Activated naive CD8-positive, alpha-beta T cell treated with anti-CD3 and anti-CD28 coated beads, Interleukin-2, amount 50 U/mL, for 24 hours (primary cell): ENCODE results near the gene RRP7A.
"Not testable (repeated sequence)": the region's sequence is repeated elsewhere in the genome, so short reads cannot be mapped to it uniquely, and the experiment has no call there.

Source experiments
- ATAC-seq: fragments of 150-1000 bp; cut with Tn5 transposase; one replicate; pipeline ENCODE4 v1.10.0; 2021
- DNase-seq: peaks from one replicate; pipeline ENCODE4 v3.0.0; 2021
- H3K27ac Mint-ChIP-seq: one replicate; pipeline ENCODE4 v1.8.0; 2021; ENCODE audit warnings: mild to moderate bottlenecking, mixed read lengths
- H3K27me3 Mint-ChIP-seq: one replicate; pipeline ENCODE4 v1.8.0; 2021; ENCODE audit warnings: mixed read lengths
- H3K36me3 Mint-ChIP-seq: one replicate; pipeline ENCODE4 v1.8.0; 2021; ENCODE audit warnings: low read depth, mixed read lengths
- H3K4me1 Mint-ChIP-seq: one replicate; pipeline ENCODE4 v1.8.0; 2021; ENCODE audit warnings: mixed read lengths
- H3K4me3 Mint-ChIP-seq: one replicate; pipeline ENCODE4 v1.8.0; 2021; ENCODE audit warnings: mild to moderate bottlenecking, moderate library complexity, mixed read lengths
- H3K9me3 Mint-ChIP-seq: one replicate; pipeline ENCODE4 v1.8.0; 2021; ENCODE audit warnings: mixed read lengths

RRP7A gene

DNA sequence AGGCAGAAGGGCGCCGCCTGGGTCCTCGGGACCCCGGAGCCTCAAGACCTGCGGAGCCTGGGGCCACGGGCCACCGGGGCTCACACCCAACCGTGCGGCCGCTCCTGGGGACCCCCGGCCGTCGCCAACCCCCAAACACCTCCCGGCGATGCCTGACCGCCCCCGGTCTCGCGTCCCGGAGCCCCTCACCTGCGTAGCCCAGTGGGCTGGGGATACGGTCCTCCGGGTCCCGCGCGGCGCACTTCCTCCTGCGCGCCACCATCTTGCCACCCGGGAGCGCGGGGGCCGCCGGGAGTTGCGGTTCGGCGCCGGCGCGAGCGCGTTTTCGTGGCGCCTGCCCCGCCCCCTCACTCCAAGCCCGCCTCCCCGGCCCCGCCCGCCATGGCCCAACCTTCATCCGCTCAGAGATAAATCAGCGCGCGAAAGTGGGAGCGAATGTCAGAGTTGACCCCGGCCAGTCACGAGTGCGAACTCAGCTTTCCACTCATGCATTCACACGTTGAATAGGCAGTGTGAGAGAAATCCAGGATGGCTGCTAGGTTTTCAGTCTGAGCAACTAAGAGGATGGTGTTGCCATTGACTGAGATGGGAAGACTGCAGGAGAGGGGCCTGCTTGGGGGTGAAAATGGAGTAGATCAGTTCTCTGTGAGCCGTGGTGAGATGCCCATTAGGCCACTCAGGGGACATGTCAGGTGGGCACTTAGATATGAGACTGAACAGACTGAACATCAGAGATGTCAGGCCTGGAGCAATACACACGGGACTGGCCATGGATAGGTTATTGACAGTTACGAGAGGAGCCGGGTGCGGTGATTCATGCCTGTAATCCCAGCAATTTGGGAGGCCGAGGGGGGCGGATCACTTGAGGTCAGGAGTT, at the start of gene RRP7A:
Gene RRP7A, minus strand, starts transcription at position 272 of the 877 bp plus-strand sequence. Its CDS starts 10 bp downstream, at position 262.
- DNase-seq (peak; percentile 95), ATAC-seq (peak; percentile 85)
- H3K4me3 Mint-ChIP-seq, result peak within 1 kb of the TSS; percentile 98
- H3K27me3 Mint-ChIP-seq, result no peaks in the 10 kb centered on the region
- H3K9me3 Mint-ChIP-seq, result no peaks in the 10 kb centered on the region
- H3K4me1 Mint-ChIP-seq, result peaks cover 23% of the 10 kb centered on the region
- peak within 1 kb of the TSS; percentile 99 for H3K27ac Mint-ChIP-seq
- peaks cover 25% of the 10 kb centered on the region for H3K36me3 Mint-ChIP-seq

DNA sequence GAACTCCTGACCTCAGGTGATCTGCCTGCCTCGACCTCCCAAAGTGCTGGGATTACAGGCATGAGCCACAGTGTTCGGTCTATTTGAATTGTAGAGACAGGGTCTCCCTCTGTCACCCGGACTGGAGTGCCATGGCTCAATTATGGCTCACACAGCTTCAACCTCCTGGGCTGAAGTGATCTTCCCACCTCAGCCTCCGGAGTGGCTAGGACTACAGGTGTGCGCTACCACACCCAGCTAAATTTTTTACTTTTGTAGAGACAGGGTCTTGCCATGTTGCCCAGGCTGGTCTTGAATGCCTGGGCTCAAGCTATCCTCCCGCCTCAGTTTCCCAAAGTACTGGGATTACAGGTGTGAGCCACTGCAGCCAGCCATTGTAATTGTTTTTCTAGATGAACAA, 48.4 kb upstream of the RRP7A start:
- DNase-seq, result not testable (repeated sequence)

DNA sequence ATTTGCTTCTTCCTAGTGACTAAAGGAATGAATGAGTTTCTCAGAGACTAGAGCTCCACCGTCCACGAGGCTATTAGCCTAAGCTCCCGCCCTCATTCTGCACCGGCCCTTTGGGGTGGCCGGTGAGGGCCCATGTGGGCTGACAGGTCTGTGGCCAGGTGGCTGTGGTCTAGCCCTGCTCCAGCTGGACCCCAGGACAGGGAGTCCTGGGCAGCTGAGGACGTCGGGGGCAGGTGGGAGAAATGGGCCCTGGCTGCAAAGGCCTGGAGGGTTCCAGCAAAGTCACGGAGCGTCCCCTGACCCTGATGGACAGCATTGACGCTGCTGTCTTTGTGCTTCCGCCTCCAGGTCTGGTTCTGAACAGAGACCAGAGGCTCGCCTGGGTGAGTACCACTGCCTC, 46.4 kb upstream of the RRP7A start:
- H3K4me3 Mint-ChIP-seq, result no peak overlapping the region
- ATAC-seq (no peak), DNase-seq (no peak)

More for the DNA sequence above, 48.4 kb upstream of the RRP7A start:
- H3K27me3 Mint-ChIP-seq, H3K4me1 Mint-ChIP-seq, H3K36me3 Mint-ChIP-seq, H3K9me3 Mint-ChIP-seq, H3K4me3 Mint-ChIP-seq, H3K27ac Mint-ChIP-seq, ATAC-seq: not testable (repeated sequence)

GRCh38 chr22:42564699-42565098, 45.1 kb upstream of the RRP7A start:
- no peaks in the 10 kb centered on the region for H3K9me3 Mint-ChIP-seq
- H3K27me3 Mint-ChIP-seq, result no peaks in the 10 kb centered on the region
- DNase-seq (no peak), ATAC-seq (no peak)
- peaks cover 4% of the 10 kb centered on the region for H3K4me1 Mint-ChIP-seq
- no peak overlapping the region for H3K27ac Mint-ChIP-seq
- no peaks in the 10 kb centered on the region for H3K36me3 Mint-ChIP-seq
- no peak overlapping the region for H3K4me3 Mint-ChIP-seq

More for the DNA sequence above, 46.4 kb upstream of the RRP7A start:
- H3K4me1 Mint-ChIP-seq, result peaks cover 4% of the 10 kb centered on the region
- H3K9me3 Mint-ChIP-seq, result no peaks in the 10 kb centered on the region
- no peaks in the 10 kb centered on the region for H3K27me3 Mint-ChIP-seq
- peaks cover 3% of the 10 kb centered on the region for H3K36me3 Mint-ChIP-seq
- no peak overlapping the region for H3K27ac Mint-ChIP-seq

DNA sequence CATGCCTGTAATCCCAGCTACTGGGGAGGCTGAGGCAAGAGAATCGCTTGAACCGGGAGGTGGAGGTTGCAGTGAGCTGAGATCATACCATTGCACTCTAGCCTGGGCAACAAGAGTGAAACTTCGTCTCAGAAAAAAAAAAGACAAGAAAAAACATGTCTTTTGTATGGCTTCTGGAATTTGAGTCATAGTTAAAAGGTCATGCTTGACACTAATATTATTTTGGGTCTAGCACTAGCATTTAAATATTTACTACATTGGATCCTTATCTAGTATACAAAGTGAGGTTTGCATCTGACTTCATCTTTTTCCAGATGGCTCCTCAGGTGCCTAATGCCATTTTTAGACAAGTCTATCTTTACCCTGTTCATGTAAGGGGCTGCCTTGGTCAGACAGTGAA, 44.3 kb upstream of the RRP7A start:
- not testable (repeated sequence) for H3K27me3 Mint-ChIP-seq, ATAC-seq, H3K27ac Mint-ChIP-seq, H3K36me3 Mint-ChIP-seq, H3K4me1 Mint-ChIP-seq, H3K4me3 Mint-ChIP-seq, H3K9me3 Mint-ChIP-seq, DNase-seq

GRCh38 chr22:42562684-42563083, 43.1 kb upstream of the RRP7A start:
- DNase-seq, result no peak
- no peak for ATAC-seq
- Mint-ChIP-seq H3K4me1 (peaks cover 4% of the 10 kb centered on the region), H3K4me3 (no peak overlapping the region), H3K27ac (no peak overlapping the region), H3K9me3 (no peaks in the 10 kb centered on the region), H3K27me3 (no peaks in the 10 kb centered on the region), H3K36me3 (no peaks in the 10 kb centered on the region)

- Mint-ChIP-seq H3K27me3 (no peaks in the 10 kb centered on the region), H3K9me3 (no peaks in the 10 kb centered on the region), H3K4me3 (no peak overlapping the region), H3K27ac (no peak overlapping the region), H3K36me3 (no peaks in the 10 kb centered on the region), H3K4me1 (peaks cover 4% of the 10 kb centered on the region)
- no peak for DNase-seq
- ATAC-seq, result no peak
These were observed 42.7 kb upstream of the RRP7A start for GRCh38 chr22:42562279-42562678.

GRCh38 chr22:42561856-42562255, 42.3 kb upstream of the RRP7A start:
- DNase-seq, result no peak
- Mint-ChIP-seq H3K4me3 (no peak overlapping the region), H3K4me1 (peaks cover 4% of the 10 kb centered on the region), H3K27me3 (no peaks in the 10 kb centered on the region), H3K9me3 (no peaks in the 10 kb centered on the region), H3K27ac (no peak overlapping the region), H3K36me3 (no peaks in the 10 kb centered on the region)
- ATAC-seq, result no peak

DNA sequence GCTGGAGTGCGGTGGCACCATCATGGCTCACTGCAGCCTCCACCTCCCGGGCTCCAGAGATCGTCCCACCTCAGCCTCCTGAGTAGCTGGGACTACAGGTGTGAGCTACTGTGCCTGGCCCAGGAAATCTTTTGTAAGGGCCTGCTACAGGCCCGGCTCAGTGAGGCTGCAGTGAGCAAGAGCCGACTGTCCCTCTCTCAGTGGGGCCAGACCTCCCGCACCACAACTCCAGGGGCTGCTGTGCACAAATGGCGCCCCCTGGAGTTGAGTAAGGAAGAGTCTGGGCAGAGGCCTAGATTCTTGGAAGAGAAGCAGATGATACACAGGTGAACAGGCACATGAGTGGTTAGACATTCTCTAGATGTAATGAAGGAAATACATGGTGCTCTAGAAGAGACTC, 41.2 kb upstream of the RRP7A start:
- peak; percentile 32 for DNase-seq
- no peak overlapping the region for H3K27ac Mint-ChIP-seq

DNA sequence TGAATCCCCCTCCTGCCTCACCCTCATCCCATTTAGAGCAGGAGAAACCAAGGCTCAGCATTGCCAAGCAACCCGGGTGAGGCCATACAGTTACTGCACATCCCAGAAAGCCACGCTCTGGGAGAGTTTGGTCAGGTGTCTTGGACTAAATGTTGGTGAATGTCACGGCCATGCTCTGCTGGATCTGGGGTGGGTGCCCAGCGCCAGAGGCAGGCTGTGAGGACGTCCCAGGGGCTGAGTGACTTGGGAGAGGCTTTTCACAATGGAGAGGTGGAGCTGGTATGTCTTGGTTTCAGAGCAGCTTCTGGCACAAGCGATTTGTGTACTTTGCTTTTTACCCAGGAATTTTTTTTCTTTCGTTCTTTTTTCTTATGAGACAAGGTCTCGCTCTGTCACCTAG, 40.8 kb upstream of the RRP7A start:
- Mint-ChIP-seq H3K4me3 (no peak overlapping the region), H3K27ac (no peak overlapping the region), H3K9me3 (no peaks in the 10 kb centered on the region), H3K4me1 (peaks cover 4% of the 10 kb centered on the region), H3K27me3 (no peaks in the 10 kb centered on the region), H3K36me3 (no peaks in the 10 kb centered on the region)
- ATAC-seq (no peak), DNase-seq (no peak)

More for the DNA sequence above, 41.2 kb upstream of the RRP7A start:
- H3K4me3 Mint-ChIP-seq, result no peak overlapping the region
- no peaks in the 10 kb centered on the region for H3K36me3 Mint-ChIP-seq
- peaks cover 4% of the 10 kb centered on the region for H3K4me1 Mint-ChIP-seq
- no peaks in the 10 kb centered on the region for H3K27me3 Mint-ChIP-seq
- peak; percentile 65 for ATAC-seq
- H3K9me3 Mint-ChIP-seq, result no peaks in the 10 kb centered on the region

DNA sequence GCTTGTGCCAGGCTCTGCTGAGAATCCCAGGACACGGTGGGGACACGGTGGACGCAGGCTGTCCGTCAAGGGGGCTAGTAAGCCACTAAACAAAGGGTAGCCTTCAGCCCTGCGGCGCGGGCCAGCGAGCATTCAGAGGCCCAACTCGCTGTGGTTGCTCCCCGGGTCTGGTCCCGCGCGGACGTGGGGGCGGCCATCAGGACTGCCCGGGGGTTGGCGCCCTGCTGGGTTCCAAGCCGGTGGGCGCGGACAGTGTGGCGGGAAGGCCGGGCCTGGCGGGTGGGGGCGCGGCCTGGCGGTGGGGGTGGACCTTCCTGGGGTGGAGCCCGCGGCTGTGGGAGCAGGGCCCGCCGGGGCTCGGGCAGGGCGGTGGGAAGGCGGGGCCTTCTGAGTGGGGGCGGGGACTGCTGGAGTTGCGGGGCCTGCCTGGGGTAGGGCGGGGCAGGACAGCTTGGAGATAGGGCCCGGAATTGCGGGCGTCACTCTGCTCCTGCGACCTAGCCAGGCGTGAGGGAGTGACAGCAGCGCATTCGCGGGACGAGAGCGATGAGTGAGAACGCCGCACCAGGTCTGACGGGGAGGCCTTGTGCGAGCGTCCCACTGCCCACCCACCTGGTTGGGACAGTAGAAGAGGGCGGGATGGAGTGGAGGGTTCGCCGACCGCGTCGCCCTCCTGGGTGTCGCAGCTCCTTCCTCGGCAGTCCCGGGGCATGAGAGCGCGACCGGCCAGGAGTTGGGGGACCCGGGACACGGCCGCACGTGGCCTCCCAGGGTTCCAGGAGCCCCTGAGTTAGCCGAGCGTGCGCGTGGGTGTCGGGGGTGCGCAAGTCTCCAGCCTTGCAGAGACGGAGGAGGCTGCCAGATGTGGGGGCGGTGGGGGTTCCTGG, 34.1 kb upstream of the RRP7A start, which contains the start of gene SERHL2:
Gene SERHL2, plus strand, starts transcription at position 482 of the 887 bp plus-strand sequence. Its CDS starts 65 bp downstream, at position 547.
- Mint-ChIP-seq H3K36me3 (no peaks in the 10 kb centered on the region), H3K4me3 (peak within 1 kb of the TSS; percentile 80), H3K4me1 (peaks cover 24% of the 10 kb centered on the region), H3K27me3 (no peaks in the 10 kb centered on the region), H3K27ac (peak within 1 kb of the TSS; percentile 76), H3K9me3 (no peaks in the 10 kb centered on the region)
- ATAC-seq (peak; percentile 97), DNase-seq (peak; percentile 96)

GRCh38 chr22:42552294-42552647, 32.7 kb upstream of the RRP7A start:
- peaks cover 24% of the 10 kb centered on the region for H3K4me1 Mint-ChIP-seq
- DNase-seq, H3K27me3 Mint-ChIP-seq, H3K27ac Mint-ChIP-seq, H3K9me3 Mint-ChIP-seq, ATAC-seq, H3K36me3 Mint-ChIP-seq: not testable (repeated sequence)
- H3K4me3 Mint-ChIP-seq, result peak overlapping the region; percentile 63

- DNase-seq (no peak), ATAC-seq (no peak)
- Mint-ChIP-seq H3K4me1 (peaks cover 24% of the 10 kb centered on the region), H3K27me3 (no peaks in the 10 kb centered on the region), H3K27ac (no peak overlapping the region), H3K36me3 (no peaks in the 10 kb centered on the region), H3K9me3 (no peaks in the 10 kb centered on the region), H3K4me3 (no peak overlapping the region)
These were observed 29.9 kb upstream of the RRP7A start for GRCh38 chr22:42549331-42550060.

DNA sequence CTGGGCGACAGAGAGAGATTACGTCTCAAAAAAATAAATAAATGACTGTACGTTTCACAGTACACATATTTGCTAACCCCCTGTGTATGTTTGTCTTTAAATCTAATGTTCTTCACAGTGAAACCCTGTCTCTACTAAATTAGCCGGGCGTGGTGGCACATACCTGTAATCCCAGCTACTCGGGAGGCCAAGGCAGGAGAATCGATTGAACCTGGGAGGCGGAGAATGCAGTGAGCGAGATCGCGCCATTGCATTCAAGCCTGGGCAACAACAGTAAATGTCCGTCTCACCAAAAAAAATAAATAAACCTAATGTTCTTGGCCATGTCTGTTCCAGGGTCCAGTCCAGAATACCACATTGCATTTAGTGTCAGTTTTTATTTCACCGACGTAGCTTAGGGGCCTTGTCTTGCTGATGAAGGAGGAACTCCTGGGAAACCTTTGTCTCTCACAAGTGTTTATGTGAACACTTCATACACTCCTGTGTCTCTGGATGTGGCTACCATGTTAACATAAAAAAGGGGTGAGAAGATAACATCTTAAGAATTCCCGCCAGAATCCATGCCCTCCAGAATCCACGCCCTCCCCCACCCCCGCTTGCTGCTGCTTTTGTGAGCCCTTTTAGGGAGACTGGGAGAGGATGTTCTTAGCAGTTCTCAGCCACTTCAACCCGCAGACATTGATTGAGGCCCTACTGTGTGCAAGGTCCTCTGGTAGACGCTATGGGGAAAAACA, 29.2 kb upstream of the RRP7A start:
- H3K4me3 Mint-ChIP-seq, result no peak overlapping the region
- no peak for DNase-seq
- peaks cover 18% of the 10 kb centered on the region for H3K4me1 Mint-ChIP-seq
- H3K36me3 Mint-ChIP-seq, result no peaks in the 10 kb centered on the region
- H3K27ac Mint-ChIP-seq, result no peak overlapping the region
- H3K9me3 Mint-ChIP-seq, result no peaks in the 10 kb centered on the region
- no peaks in the 10 kb centered on the region for H3K27me3 Mint-ChIP-seq
- no peak for ATAC-seq
